GM23248 (cell line): Measurements from ENCODE around the gene MAP1LC3B2. TPM values are rescaled to one million over a fixed set of nuclear protein-coding genes. Genes with fewer than 3 reads are reported as not detected.
"Not testable (repeated sequence)": the region's sequence is repeated elsewhere in the genome, so short reads cannot be mapped to it uniquely, and the experiment has no call there.

Source experiments
- DNase-seq: peaks from one replicate; pipeline ENCODE4 v3.0.0-alpha.2; 2015
- H2AFZ ChIP-seq: fragments of 200-600 bp; sonication (generic); 2 replicates; pipeline ENCODE4 v1.6.1; 2016; ENCODE audit warnings: antibody characterized with exemption
- H3F3A ChIP-seq: fragments of 200-600 bp; sonication (generic); 2 replicates; pipeline ENCODE4 v1.6.1; 2016; ENCODE audit warnings: mild to moderate bottlenecking, antibody characterized with exemption, mixed run types; ENCODE audit not compliant: insufficient read depth
- H3K27ac ChIP-seq: fragments of 200-600 bp; sonication (generic); 2 replicates; pipeline ENCODE4 v1.5.1; 2016; ENCODE audit warnings: mild to moderate bottlenecking
- H3K27me3 ChIP-seq: fragments of 200-600 bp; sonication (generic); replicated peaks from 2 replicates; pipeline ENCODE4 v1.6.1; 2016; ENCODE audit warnings: mild to moderate bottlenecking; ENCODE audit not compliant: insufficient read depth
- H3K36me3 ChIP-seq: fragments of 200-600 bp; sonication (generic); 2 replicates; pipeline ENCODE4 v1.6.1; 2016; ENCODE audit warnings: low read depth, mild to moderate bottlenecking
- H3K4me1 ChIP-seq: fragments of 200-600 bp; sonication (generic); 2 replicates; pipeline ENCODE4 v1.6.1; 2016; ENCODE audit warnings: mild to moderate bottlenecking; ENCODE audit not compliant: insufficient read depth
- H3K4me2 ChIP-seq: fragments of 200-600 bp; sonication (generic); one replicate; pipeline ENCODE4 v1.6.1; 2016; ENCODE audit warnings: mild to moderate bottlenecking; ENCODE audit not compliant: unreplicated experiment
- H3K4me3 ChIP-seq: fragments of 200-600 bp; sonication (generic); 2 replicates; pipeline ENCODE4 v1.5.1; 2016; ENCODE audit warnings: mild to moderate bottlenecking
- H3K79me2 ChIP-seq: fragments of 200-600 bp; sonication (generic); 2 replicates; pipeline ENCODE4 v1.6.1; 2016; ENCODE audit warnings: mild to moderate bottlenecking; ENCODE audit not compliant: insufficient read depth
- H3K9ac ChIP-seq: fragments of 200-600 bp; sonication (generic); 2 replicates; pipeline ENCODE4 v1.6.1; 2016; ENCODE audit warnings: mild to moderate bottlenecking
- H3K9me2 ChIP-seq: fragments of 200-600 bp; sonication (generic); 2 replicates; pipeline ENCODE4 v1.6.1; 2016; ENCODE audit warnings: mixed run types, mild to moderate bottlenecking, moderate library complexity; ENCODE audit not compliant: insufficient read depth
- H3K9me3 ChIP-seq: fragments of 200-600 bp; sonication (generic); one replicate; pipeline ENCODE4 v1.6.1; 2017; ENCODE audit warnings: low read depth
- H4K20me1 ChIP-seq: fragments of 200-600 bp; sonication (generic); 2 replicates; pipeline ENCODE4 v1.6.0; 2016; ENCODE audit not compliant: insufficient read depth
- EZH2 ChIP-seq: fragments of 200-600 bp; sonication (generic); IDR thresholded peaks from 2 replicates; pipeline ENCODE4 v1.6.1; 2018; ENCODE audit warnings: antibody characterized with exemption, mild to moderate bottlenecking; ENCODE audit not compliant: insufficient read depth, poor library complexity, severe bottlenecking
- EZH2phosphoT487 ChIP-seq: fragments of 200-600 bp; sonication (generic); IDR thresholded peaks from 2 replicates; pipeline ENCODE4 v1.6.1; 2018; ENCODE audit warnings: antibody characterized with exemption, moderate library complexity, mild to moderate bottlenecking, low read depth; ENCODE audit not compliant: insufficient read depth
- WGBS, 2 experiments: methylation state at CpG; one replicate each; pipeline ENCODE4 v1.1.6; 2015 to 2017; ENCODE audit warnings: low lambda C conversion rate in 2 of 2, low coverage in 1 of 2; ENCODE audit errors: missing lambda C conversion rate in 2 of 2; 5-methylcytosine and 5-hydroxymethylcytosine counted together
- in situ Hi-C: fragments of 300-500 bp; cut with MboI; formaldehyde crosslinking; loops from 2 replicates; pipeline ENCODE4 v1.15.0; 2020
- polyA plus RNA-seq: library from polyadenylated mRNA; unstranded; fragments of >200 nt; fragmentation: Nextera tagmentation; extraction: Ambion mirVana; gene quantifications from 2 replicates; pipeline ENCODE4 v1.2.1, GENCODE V29; 2016
- total RNA-seq: library from RNA; depleted of rRNA; stranded (reverse); fragments of >200 nt; shearing (Covaris generic); gene quantifications from 2 replicates; pipeline ENCODE4 v1.2.3, GENCODE V29; 2014

The MAP1LC3B2 gene
- total and polyA plus RNA-seq, 2 experiments from 2014 or later: 0.32 to 9.0 TPM

DNA sequence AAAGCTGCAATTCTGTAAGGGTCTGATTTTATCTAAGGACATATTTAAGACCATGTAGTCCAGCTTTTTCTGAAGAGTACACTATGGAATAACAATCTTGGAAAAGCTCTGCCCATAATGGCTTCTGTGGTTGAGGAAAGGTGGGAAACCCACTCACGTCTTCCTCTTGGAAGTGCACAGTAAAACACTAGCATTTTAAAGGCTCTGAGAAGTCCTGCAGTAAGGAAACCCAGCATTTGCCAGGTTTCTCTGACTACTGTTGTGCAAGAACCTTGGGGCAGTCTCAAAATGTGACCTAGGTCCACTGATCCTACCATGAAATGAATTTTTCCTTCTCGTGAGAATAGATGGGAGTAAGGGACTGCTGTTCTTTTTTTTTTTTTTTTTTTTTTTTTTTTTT, 11.9 kb downstream of the MAP1LC3B2 start:
- no peak for TF ChIP-seq EZH2phosphoT487
- Histone ChIP-seq H3K9ac (no peak overlapping the region), H3K4me1 (no peaks in the 10 kb centered on the region), H4K20me1 (no peaks in the 10 kb centered on the region), H3K27ac (no peak overlapping the region), H3K79me2 (no peaks in the 10 kb centered on the region), H3K4me3 (no peak overlapping the region), H3K9me3 (no peaks in the 10 kb centered on the region), H3K27me3 (no peaks in the 10 kb centered on the region), H3F3A (no peaks in the 10 kb centered on the region), H2AFZ (no peak overlapping the region), H3K36me3 (no peaks in the 10 kb centered on the region), H3K9me2 (no peaks in the 10 kb centered on the region), H3K4me2 (no peak overlapping the region)
- WGBS, 2 experiments: 46 to 61% methylated on average over 2 of the region's 2 CpGs
- in situ Hi-C loops: no loop called here
- DNase-seq: no peak

- Histone ChIP-seq H3K4me1 (no peaks in the 10 kb centered on the region), H3F3A (no peaks in the 10 kb centered on the region)
- in situ Hi-C loops: no loop called here
Observed at GRCh38 chr12:116573776-116574175, 14.6 kb downstream of the MAP1LC3B2 start.

DNA sequence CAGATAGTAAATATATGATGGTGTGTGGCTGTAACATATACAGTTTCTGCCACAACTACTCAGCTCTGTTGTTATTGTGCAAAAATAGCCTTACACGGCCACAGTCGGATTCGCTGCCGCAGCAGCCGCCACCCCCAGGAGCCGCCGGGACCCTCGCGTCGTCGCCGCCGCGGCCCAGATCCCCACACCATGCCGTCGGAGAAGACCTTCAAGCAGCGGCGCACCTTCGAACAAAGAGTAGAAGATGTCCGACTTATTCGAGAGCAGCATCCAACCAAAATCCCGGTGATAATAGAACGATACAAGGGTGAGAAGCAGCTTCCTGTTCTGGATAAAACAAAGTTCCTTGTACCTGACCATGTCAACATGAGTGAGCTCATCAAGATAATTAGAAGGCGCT, 16.6 kb downstream of the MAP1LC3B2 start:
- H3K4me3 ChIP-seq, H4K20me1 ChIP-seq, H2AFZ ChIP-seq, DNase-seq, H3K9me3 ChIP-seq, H3K27ac ChIP-seq, H3F3A ChIP-seq, H3K27me3 ChIP-seq, H3K79me2 ChIP-seq, H3K4me2 ChIP-seq, H3K9me2 ChIP-seq, H3K36me3 ChIP-seq, H3K4me1 ChIP-seq, H3K9ac ChIP-seq, in situ Hi-C loops: not testable (repeated sequence)
- 95 to 98% methylated on average over 23 to 24 of the region's 24 CpGs for WGBS, 2 experiments

More at GRCh38 chr12:116573776-116574175, 14.6 kb downstream of the MAP1LC3B2 start:
- Histone ChIP-seq H3K27me3 (no peaks in the 10 kb centered on the region), H3K36me3 (no peaks in the 10 kb centered on the region), H2AFZ (no peak overlapping the region), H3K27ac (no peak overlapping the region), H3K79me2 (no peaks in the 10 kb centered on the region), H3K4me3 (no peak overlapping the region), H3K4me2 (no peak overlapping the region), H3K9me3 (no peaks in the 10 kb centered on the region), H3K9me2 (no peaks in the 10 kb centered on the region), H3K9ac (no peak overlapping the region), H4K20me1 (no peaks in the 10 kb centered on the region)
- TF ChIP-seq EZH2phosphoT487 (no peak), EZH2 (no peak)
- WGBS, 2 experiments: 43 to 49% methylated on average over 4 of the region's 4 CpGs
- DNase-seq: no peak

DNA sequence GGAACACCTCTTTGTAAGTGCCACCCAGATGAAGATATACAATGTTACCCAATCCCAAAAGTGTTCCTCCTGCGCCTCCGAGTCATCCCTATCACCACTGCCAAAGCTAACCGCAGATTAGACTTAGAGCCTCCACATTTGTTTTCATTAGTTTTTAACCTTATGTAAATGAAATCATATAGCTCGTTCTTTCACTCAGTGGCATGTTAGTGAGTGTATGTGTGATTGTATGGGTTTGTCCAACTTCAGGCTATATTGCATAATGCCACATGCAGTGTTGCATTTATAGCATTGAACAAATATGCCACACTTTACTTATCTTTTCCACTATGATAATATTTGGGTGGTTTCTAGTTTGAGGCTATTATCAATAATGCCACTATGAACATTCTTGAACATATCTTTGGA, 18.0 kb downstream of the MAP1LC3B2 start:
- Histone ChIP-seq H3K4me1 (no peaks in the 10 kb centered on the region), H3K9ac (no peak overlapping the region), H4K20me1 (no peaks in the 10 kb centered on the region), H3F3A (no peaks in the 10 kb centered on the region), H3K9me2 (no peaks in the 10 kb centered on the region), H3K27me3 (no peaks in the 10 kb centered on the region), H3K4me3 (no peak overlapping the region), H3K4me2 (no peak overlapping the region), H2AFZ (no peak overlapping the region), H3K27ac (no peak overlapping the region), H3K9me3 (no peaks in the 10 kb centered on the region), H3K36me3 (no peaks in the 10 kb centered on the region), H3K79me2 (no peaks in the 10 kb centered on the region)
- TF ChIP-seq EZH2 (no peak), EZH2phosphoT487 (no peak)
- WGBS, 2 experiments: 74 to 76% methylated on average over 4 of the region's 4 CpGs
- in situ Hi-C loops: no loop called here
- DNase-seq: no peak

DNA sequence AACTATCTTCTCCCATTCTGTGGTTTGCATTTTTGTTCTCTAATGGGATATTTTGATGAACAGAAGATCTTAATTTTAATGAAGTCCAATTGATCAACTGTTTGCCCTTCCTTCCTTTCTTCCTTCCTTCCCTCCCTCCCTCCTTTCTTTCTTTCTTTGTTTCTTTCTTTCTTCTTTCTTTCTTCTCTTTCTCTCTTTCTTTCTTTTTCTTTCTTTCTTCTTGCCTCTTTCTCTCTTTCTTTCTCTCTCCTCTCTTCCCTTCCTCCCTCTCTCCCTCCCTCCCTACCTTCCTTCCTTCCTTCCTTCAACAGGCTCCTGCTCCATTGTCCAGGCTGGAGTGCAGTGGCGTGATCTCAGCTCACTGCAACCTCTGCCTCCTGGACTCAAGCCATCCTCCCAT, 18.9 kb downstream of the MAP1LC3B2 start:
- H3K27me3 ChIP-seq: no peaks in the 10 kb centered on the region
- no peak overlapping the region for H2AFZ ChIP-seq
- no peak overlapping the region for H3K27ac ChIP-seq
- TF ChIP-seq EZH2: no peak
- TF ChIP-seq EZH2phosphoT487: no peak
- H3K9ac ChIP-seq: no peak overlapping the region
- no peaks in the 10 kb centered on the region for H3K79me2 ChIP-seq
- no peak overlapping the region for H3K4me2 ChIP-seq
- H4K20me1 ChIP-seq: no peaks in the 10 kb centered on the region
- no peaks in the 10 kb centered on the region for H3K4me1 ChIP-seq
- H3F3A ChIP-seq: no peaks in the 10 kb centered on the region
- in situ Hi-C loops: no loop called here
- no peak for DNase-seq
- no peak overlapping the region for H3K4me3 ChIP-seq
- 83 to 90% methylated on average over 1 of the region's 1 CpG for WGBS, 2 experiments
- H3K9me2 ChIP-seq: no peaks in the 10 kb centered on the region
- no peaks in the 10 kb centered on the region for H3K36me3 ChIP-seq
- H3K9me3 ChIP-seq: no peaks in the 10 kb centered on the region
